ENCODE results near the gene PSTK. TPM values are rescaled to one million over a fixed set of nuclear protein-coding genes. Genes with fewer than 3 reads are reported as not detected.

The PSTK gene
- total RNA-seq, 2 experiments from 2014 or later, result 3.2 to 4.0 TPM

GRCh38 chr10:122966879-122967278, 13.3 kb upstream of the PSTK start:
- no peaks in the 10 kb centered on the region for H3K36me3 Mint-ChIP-seq (ENCODE audit: low read depth)
- DNase-seq (no peak), ATAC-seq (no peak)
- ChIA-PET POLR2A (no interaction called here), CTCF (interaction anchor here (0.6 kb wide), 1 partner anchor 1949 kb away, joined by 3 read pairs; no protein-coding TSS in a partner anchor)
- H3K4me1 Mint-ChIP-seq (ENCODE audit: low read depth), result no peaks in the 10 kb centered on the region
- H3K27me3 Mint-ChIP-seq (ENCODE audit: low read depth), result peaks cover 16% of the 10 kb centered on the region
- peaks cover 12% of the 10 kb centered on the region for H3K9me3 Mint-ChIP-seq (ENCODE audit: insufficient read depth)
- H3K27ac Mint-ChIP-seq, result no peak overlapping the region
- no peak overlapping the region for H3K4me3 Mint-ChIP-seq

DNA sequence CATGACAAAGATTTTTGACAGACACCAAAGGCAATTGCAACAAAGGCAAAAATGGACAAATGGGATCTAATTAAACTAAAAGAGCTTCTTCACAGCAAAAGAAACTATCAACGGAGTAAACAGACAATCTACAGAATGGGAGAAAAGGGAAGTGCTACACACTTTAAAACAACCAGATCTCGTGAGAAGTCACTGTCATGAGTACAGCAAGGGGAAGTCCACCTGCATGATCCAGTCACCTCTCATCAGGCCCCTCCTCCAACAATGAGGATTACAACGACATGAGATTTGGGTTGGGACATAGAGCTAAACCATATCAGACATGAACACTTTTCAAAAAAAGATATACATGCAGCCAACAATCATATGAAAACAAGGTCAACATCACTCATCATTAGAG, 11.5 kb upstream of the PSTK start:
- DNase-seq (no peak), ATAC-seq (no peak)
- CTCF ChIA-PET, result no interaction called here

DNA sequence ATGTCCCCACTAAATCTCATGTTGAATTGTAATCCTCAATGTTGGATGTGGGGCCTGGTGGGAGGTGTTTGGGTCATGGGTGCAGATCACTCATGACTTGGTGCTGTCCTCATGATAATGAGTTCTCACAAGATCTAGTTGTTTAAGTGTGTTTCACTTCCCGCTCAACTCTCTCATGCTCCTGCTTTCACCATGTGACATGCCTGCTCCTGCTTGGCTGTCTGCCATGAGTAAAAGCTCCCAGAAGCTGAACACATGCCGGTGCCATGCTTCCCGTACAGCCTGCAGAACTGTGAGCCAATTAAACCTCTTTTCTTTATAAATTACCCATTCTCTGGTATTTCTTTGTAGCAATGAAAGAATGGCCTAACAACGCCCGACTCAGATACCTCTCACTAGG, 6.2 kb upstream of the PSTK start:
- Mint-ChIP-seq H3K27ac (no peak overlapping the region), H3K4me1 (ENCODE audit: low read depth) (no peaks in the 10 kb centered on the region), H3K4me3 (no peak overlapping the region), H3K27me3 (ENCODE audit: low read depth) (peaks cover 11% of the 10 kb centered on the region), H3K36me3 (ENCODE audit: low read depth) (no peaks in the 10 kb centered on the region), H3K9me3 (ENCODE audit: insufficient read depth) (no peaks in the 10 kb centered on the region)
- no peak for DNase-seq
- ChIA-PET CTCF (no interaction called here), POLR2A (interaction anchor here (1.0 kb wide), 1 partner anchor 20 kb away, joined by 3 read pairs; no protein-coding TSS in a partner anchor)
- ATAC-seq, result no peak

More for the DNA sequence above, 11.5 kb upstream of the PSTK start:
- H3K9me3 Mint-ChIP-seq (ENCODE audit: insufficient read depth), result peaks cover 12% of the 10 kb centered on the region
- H3K27me3 Mint-ChIP-seq (ENCODE audit: low read depth), result peaks cover 18% of the 10 kb centered on the region
- no peaks in the 10 kb centered on the region for H3K36me3 Mint-ChIP-seq (ENCODE audit: low read depth)
- H3K4me1 Mint-ChIP-seq (ENCODE audit: low read depth), result no peaks in the 10 kb centered on the region
- H3K27ac Mint-ChIP-seq, result no peak overlapping the region
- POLR2A ChIA-PET, result no interaction called here
- no peak overlapping the region for H3K4me3 Mint-ChIP-seq

GRCh38 chr10:122974543-122975064, 5.6 kb upstream of the PSTK start:
- ATAC-seq, result no peak
- Mint-ChIP-seq H3K27me3 (ENCODE audit: low read depth) (peaks cover 11% of the 10 kb centered on the region), H3K36me3 (ENCODE audit: low read depth) (no peaks in the 10 kb centered on the region), H3K4me3 (no peak overlapping the region), H3K4me1 (ENCODE audit: low read depth) (no peaks in the 10 kb centered on the region), H3K27ac (no peak overlapping the region), H3K9me3 (ENCODE audit: insufficient read depth) (no peaks in the 10 kb centered on the region)
- POLR2A ChIA-PET, result interaction anchor here (1.0 kb wide), 1 partner anchor 20 kb away, joined by 3 read pairs; no protein-coding TSS in a partner anchor
- CTCF ChIA-PET, result no interaction called here
- no peak for DNase-seq

DNA sequence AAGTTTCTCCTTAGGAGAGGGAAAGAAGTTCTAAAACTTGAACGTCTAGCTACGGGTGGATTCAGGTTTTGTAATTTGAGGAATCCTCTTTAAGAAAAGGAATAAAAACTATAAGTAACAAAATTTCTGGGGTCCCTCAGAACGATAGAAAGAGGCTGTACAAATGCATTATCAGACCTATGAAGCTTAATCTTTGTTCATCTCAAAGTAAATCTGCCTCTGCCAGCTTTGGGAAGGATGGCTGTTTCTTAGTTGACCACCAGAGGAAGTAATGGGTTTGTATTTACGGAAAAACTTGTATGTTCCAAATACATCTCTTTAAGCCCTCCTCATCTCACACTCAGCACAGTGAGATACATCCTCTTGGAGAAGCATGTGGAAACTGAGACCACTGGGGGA, 864 bp downstream of the PSTK start:
- H3K9me3 Mint-ChIP-seq (ENCODE audit: insufficient read depth), result no peaks in the 10 kb centered on the region
- no peak for ATAC-seq
- H3K36me3 Mint-ChIP-seq (ENCODE audit: low read depth), result no peaks in the 10 kb centered on the region
- peak overlapping the region; percentile 97 for H3K27ac Mint-ChIP-seq
- CTCF ChIA-PET, result interaction anchor here (0.8 to 3.7 kb wide), 9 partner anchors 10 to 173 kb away, joined by 3 to 39 read pairs (median 5); partner anchors contain the start of genes ACADSB, BUB3 and IKZF5
- DNase-seq, result no peak
- H3K27me3 Mint-ChIP-seq (ENCODE audit: low read depth), result peaks cover 6% of the 10 kb centered on the region
- H3K4me1 Mint-ChIP-seq (ENCODE audit: low read depth), result peaks cover 16% of the 10 kb centered on the region
- peak overlapping the region; percentile 81 for H3K4me3 Mint-ChIP-seq
- POLR2A ChIA-PET, result interaction anchor here (0.6 to 3.0 kb wide), 4 partner anchors 10 to 27 kb away, joined by 3 to 32 read pairs (median 5); partner anchors contain the start of genes ACADSB and IKZF5

DNA sequence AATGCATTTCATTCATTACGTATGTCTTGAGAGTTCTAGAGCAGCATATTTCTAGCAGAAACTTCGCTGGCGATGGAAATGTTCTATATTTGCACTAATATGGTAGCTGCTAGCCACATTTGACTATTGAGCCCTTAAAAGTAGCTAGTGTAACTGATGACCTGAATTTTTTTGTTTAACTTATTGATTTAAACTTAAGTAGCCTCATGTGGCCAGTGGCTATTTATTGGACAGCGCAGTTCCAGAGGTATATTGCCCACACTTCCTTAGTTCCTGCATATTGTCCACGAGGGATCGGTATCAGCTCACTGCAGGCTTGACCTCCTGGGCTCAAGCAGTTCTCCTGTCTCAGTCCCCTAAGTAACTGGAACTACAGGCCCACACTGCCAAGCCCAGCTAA, 3.7 kb downstream of the PSTK start:
- no peak for ATAC-seq
- H3K27ac Mint-ChIP-seq, result no peak overlapping the region
- CTCF ChIA-PET, result no interaction called here
- peaks cover 16% of the 10 kb centered on the region for H3K4me1 Mint-ChIP-seq (ENCODE audit: low read depth)
- H3K27me3 Mint-ChIP-seq (ENCODE audit: low read depth), result no peaks in the 10 kb centered on the region
- H3K9me3 Mint-ChIP-seq (ENCODE audit: insufficient read depth), result no peaks in the 10 kb centered on the region
- DNase-seq, result no peak
- H3K4me3 Mint-ChIP-seq, result no peak overlapping the region
- POLR2A ChIA-PET, result no interaction called here
- H3K36me3 Mint-ChIP-seq (ENCODE audit: low read depth), result peaks cover 1% of the 10 kb centered on the region

- Mint-ChIP-seq H3K36me3 (ENCODE audit: low read depth) (peaks cover 2% of the 10 kb centered on the region), H3K9me3 (ENCODE audit: insufficient read depth) (no peaks in the 10 kb centered on the region), H3K4me3 (no peak overlapping the region), H3K4me1 (ENCODE audit: low read depth) (peaks cover 16% of the 10 kb centered on the region), H3K27ac (no peak overlapping the region), H3K27me3 (ENCODE audit: low read depth) (no peaks in the 10 kb centered on the region)
- POLR2A ChIA-PET, result no interaction called here
- no peak for DNase-seq
- no peak for ATAC-seq
- CTCF ChIA-PET, result no interaction called here
These were observed 4.5 kb downstream of the PSTK start for GRCh38 chr10:122984708-122985107.

GRCh38 chr10:122986335-122986734, 6.1 kb downstream of the PSTK start:
- no peak for ATAC-seq
- H3K4me3 Mint-ChIP-seq, result no peak overlapping the region
- no peaks in the 10 kb centered on the region for H3K9me3 Mint-ChIP-seq (ENCODE audit: insufficient read depth)
- H3K27me3 Mint-ChIP-seq (ENCODE audit: low read depth), result no peaks in the 10 kb centered on the region
- ChIA-PET CTCF (interaction anchor here (1.5 kb wide), 1 partner anchor 24 kb away, joined by 4 read pairs; no protein-coding TSS in a partner anchor), POLR2A (interaction anchor here (1.2 kb wide), 1 partner anchor 22 kb away, joined by 4 read pairs; no protein-coding TSS in a partner anchor)
- no peak overlapping the region for H3K27ac Mint-ChIP-seq
- peaks cover 3% of the 10 kb centered on the region for H3K4me1 Mint-ChIP-seq (ENCODE audit: low read depth)
- DNase-seq, result no peak
- H3K36me3 Mint-ChIP-seq (ENCODE audit: low read depth), result peaks cover 2% of the 10 kb centered on the region

DNA sequence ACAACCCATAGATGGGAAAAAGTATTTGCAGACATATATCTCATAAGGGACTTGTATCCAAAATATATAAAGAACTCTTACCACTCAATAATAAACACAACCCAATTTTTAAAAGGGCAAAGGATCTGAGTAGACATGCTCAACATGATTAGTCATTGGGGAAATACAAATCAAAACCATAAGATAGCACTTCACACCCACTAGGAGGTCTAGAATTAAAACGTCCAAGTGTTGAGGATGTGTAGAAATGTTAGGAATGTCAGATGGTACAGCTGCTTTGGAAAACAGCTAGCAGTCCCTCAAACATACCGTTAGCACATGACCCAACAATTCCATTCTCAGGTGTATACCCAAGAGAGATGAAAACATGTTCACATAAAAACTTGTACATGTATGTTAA, 8.3 kb downstream of the PSTK start:
- Mint-ChIP-seq H3K36me3 (ENCODE audit: low read depth) (peaks cover 4% of the 10 kb centered on the region), H3K9me3 (ENCODE audit: insufficient read depth) (no peaks in the 10 kb centered on the region), H3K27ac (no peak overlapping the region), H3K4me3 (no peak overlapping the region), H3K4me1 (ENCODE audit: low read depth) (no peaks in the 10 kb centered on the region), H3K27me3 (ENCODE audit: low read depth) (no peaks in the 10 kb centered on the region)
- ChIA-PET CTCF (no interaction called here), POLR2A (no interaction called here)
- DNase-seq (no peak), ATAC-seq (no peak)

- DNase-seq (no peak), ATAC-seq (no peak)
- H3K27ac Mint-ChIP-seq, result no peak overlapping the region
- ChIA-PET CTCF (interaction anchor here (3.2 kb wide), 1 partner anchor 10 kb away, joined by 15 read pairs; the partner anchor contains the start of gene PSTK), POLR2A (interaction anchor here (2.6 kb wide), 1 partner anchor 10 kb away, joined by 7 read pairs; the partner anchor contains the start of gene PSTK)
- H3K9me3 Mint-ChIP-seq (ENCODE audit: insufficient read depth), result no peaks in the 10 kb centered on the region
- H3K27me3 Mint-ChIP-seq (ENCODE audit: low read depth), result no peaks in the 10 kb centered on the region
- H3K36me3 Mint-ChIP-seq (ENCODE audit: low read depth), result peaks cover 14% of the 10 kb centered on the region
- H3K4me1 Mint-ChIP-seq (ENCODE audit: low read depth), result no peaks in the 10 kb centered on the region
- no peak overlapping the region for H3K4me3 Mint-ChIP-seq
These were observed 10.1 kb downstream of the PSTK start for GRCh38 chr10:122990278-122990677.

DNA sequence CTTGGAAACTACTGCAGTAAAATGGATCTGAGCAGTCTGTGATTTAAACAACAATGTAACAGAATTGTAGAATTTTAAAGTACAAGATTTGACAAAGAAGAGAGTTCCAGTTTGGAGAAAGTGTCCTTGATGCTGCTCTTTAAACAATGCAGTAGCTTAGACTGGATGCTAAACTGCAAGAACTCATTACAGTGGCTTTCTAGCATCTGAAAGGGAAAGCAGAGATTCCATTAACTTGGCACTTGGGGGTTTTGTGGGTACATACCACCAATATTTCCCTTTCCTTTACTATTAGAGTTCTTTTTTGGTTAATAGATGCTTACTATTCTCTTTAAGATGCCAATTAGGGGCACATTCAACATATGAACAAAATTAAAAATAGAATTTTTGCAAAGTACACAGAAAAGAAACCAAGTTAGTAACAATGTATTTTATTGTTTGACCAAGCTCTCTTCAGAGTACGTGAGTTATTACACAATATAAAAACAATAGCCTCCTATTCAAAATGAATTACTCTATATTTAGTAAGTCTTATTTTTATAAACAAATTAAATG, 11.9 kb downstream of the PSTK start:
- Mint-ChIP-seq H3K27ac (no peak overlapping the region), H3K4me1 (ENCODE audit: low read depth) (no peaks in the 10 kb centered on the region), H3K36me3 (ENCODE audit: low read depth) (peaks cover 26% of the 10 kb centered on the region), H3K9me3 (ENCODE audit: insufficient read depth) (no peaks in the 10 kb centered on the region), H3K4me3 (no peak overlapping the region), H3K27me3 (ENCODE audit: low read depth) (no peaks in the 10 kb centered on the region)
- DNase-seq (no peak), ATAC-seq (no peak)
- ChIA-PET CTCF (interaction anchor here (3.2 kb wide), 1 partner anchor 12 kb away, joined by 15 read pairs; the partner anchor contains the start of gene PSTK), POLR2A (interaction anchor here (2.6 kb wide), 1 partner anchor 12 kb away, joined by 7 read pairs; the partner anchor contains the start of gene PSTK)

GRCh38 chr10:122993797-122994336, 13.7 kb downstream of the PSTK start:
- ATAC-seq (no peak), DNase-seq (no peak)
- ChIA-PET CTCF (no interaction called here), POLR2A (interaction anchor here (1.2 kb wide), 1 partner anchor 19 kb away, joined by 3 read pairs; no protein-coding TSS in a partner anchor)
- H3K4me1 Mint-ChIP-seq (ENCODE audit: low read depth), result peaks cover 2% of the 10 kb centered on the region
- no peak overlapping the region for H3K27ac Mint-ChIP-seq
- H3K9me3 Mint-ChIP-seq (ENCODE audit: insufficient read depth), result no peaks in the 10 kb centered on the region
- no peaks in the 10 kb centered on the region for H3K27me3 Mint-ChIP-seq (ENCODE audit: low read depth)
- H3K4me3 Mint-ChIP-seq, result no peak overlapping the region
- peaks cover 35% of the 10 kb centered on the region for H3K36me3 Mint-ChIP-seq (ENCODE audit: low read depth)

Data from activated CD8-positive, alpha-beta T cell treated with anti-CD3 and anti-CD28 coated beads, Interleukin-2, amount 10 ng/mL, durations not matched to agents 7 days and 5 days (primary cell).